Hepatic stellate cell (primary cell): ENCODE results near the gene CD40.

Experiments
- DNase-seq: peaks from one replicate; pipeline ENCODE4 v3.0.0; 2011; ENCODE audit warnings: low spot score

CD40 gene

GRCh38 chr20:46148313-46149208 lies 30.4 kb downstream of the CD40 start:
- DNase-seq: no peak

- no peak for DNase-seq
Observed at GRCh38 chr20:46150943-46151342, 32.8 kb downstream of the CD40 start.

GRCh38 chr20:46151936-46152335 lies 33.8 kb downstream of the CD40 start:
- no peak for DNase-seq

- no peak for DNase-seq
Observed at GRCh38 chr20:46152824-46153586, 34.9 kb downstream of the CD40 start.

GRCh38 chr20:46154305-46154704 lies 36.2 kb downstream of the CD40 start:
- DNase-seq: no peak

GRCh38 chr20:46154796-46155195 lies 36.7 kb downstream of the CD40 start:
- no peak for DNase-seq

GRCh38 chr20:46156065-46156464 lies 38.0 kb downstream of the CD40 start:
- DNase-seq: no peak

GRCh38 chr20:46157076-46157592 lies 39.0 kb downstream of the CD40 start:
- DNase-seq: no peak

GRCh38 chr20:46157625-46158024 lies 39.5 kb downstream of the CD40 start:
- no peak for DNase-seq

- DNase-seq: no peak
Observed at GRCh38 chr20:46158476-46158987, 40.4 kb downstream of the CD40 start.

GRCh38 chr20:46159101-46159897 lies 41.2 kb downstream of the CD40 start:
- no peak for DNase-seq

- DNase-seq: no peak
Observed at GRCh38 chr20:46160661-46161060, 42.5 kb downstream of the CD40 start.

- DNase-seq: no peak
Observed at GRCh38 chr20:46161921-46162320, 43.8 kb downstream of the CD40 start.

GRCh38 chr20:46164254-46164653 lies 46.1 kb downstream of the CD40 start:
- no peak for DNase-seq

- no peak for DNase-seq
Observed at GRCh38 chr20:46167080-46167479, 49.0 kb downstream of the CD40 start.

- DNase-seq: no peak
Observed at GRCh38 chr20:46168438-46168837, 50.3 kb downstream of the CD40 start.

GRCh38 chr20:46169245-46170171 lies 51.4 kb downstream of the CD40 start:
- no peak for DNase-seq

- no peak for DNase-seq
Observed at GRCh38 chr20:46171476-46171875, 53.4 kb downstream of the CD40 start.

GRCh38 chr20:46171909-46172308 lies 53.8 kb downstream of the CD40 start:
- DNase-seq: no peak

GRCh38 chr20:46172455-46172854 lies 54.3 kb downstream of the CD40 start:
- DNase-seq: no peak
